LNCAP (cell line): ENCODE data around the gene NCBP1.

Source experiments
- CTCF ChIP-seq: fragments of 450-650 bp; IDR thresholded peaks from 2 replicates; pipeline ENCODE4 v1.5.1; 2017; ENCODE audit warnings: mild to moderate bottlenecking

The NCBP1 gene

GRCh38 chr9:97704345-97704677 lies 70.7 kb downstream of the NCBP1 start:
- no peak for TF ChIP-seq CTCF

GRCh38 chr9:97704851-97705250 lies 71.2 kb downstream of the NCBP1 start:
- no peak for TF ChIP-seq CTCF

- TF ChIP-seq CTCF: no peak
These were observed 71.8 kb downstream of the NCBP1 start for GRCh38 chr9:97705354-97705950.

- TF ChIP-seq CTCF: no peak
These were observed 72.6 kb downstream of the NCBP1 start for GRCh38 chr9:97706246-97706645.

GRCh38 chr9:97710356-97711222 lies 77.0 kb downstream of the NCBP1 start:
- TF ChIP-seq CTCF: peak; percentile 82

- no peak for TF ChIP-seq CTCF
These were observed 77.6 kb downstream of the NCBP1 start for GRCh38 chr9:97711223-97711626.

GRCh38 chr9:97714435-97714834 lies 80.8 kb downstream of the NCBP1 start:
- no peak for TF ChIP-seq CTCF
